Tibial nerve (tissue), 4 donors: Measurements from ENCODE around the gene ATG7. TPM values are rescaled to one million over a fixed set of nuclear protein-coding genes. Genes with fewer than 3 reads are reported as not detected.
A peak's percentile ranks its signal among the peaks of the same experiment; 100 is the strongest.
"Not testable (repeated sequence)": the region's sequence is repeated elsewhere in the genome, so short reads cannot be mapped to it uniquely, and the experiment has no call there.

Experiments
- DNase-seq, 2 donors: peaks; one replicate each; pipeline ENCODE4 v3.0.0-alpha.2; 2019; ENCODE audit warnings: low spot score in 2 of 2
- H3K27ac ChIP-seq, 4 donors: fragments of 200-600 bp; sonication (generic) in 3 of 4; one replicate each; pipeline ENCODE4 v1.5.1; 2017 to 2019; ENCODE audit warnings: mild to moderate bottlenecking in 1 of 4
- H3K27me3 ChIP-seq, 2 donors: fragments of 200-600 bp; sonication (generic) in 1 of 2; one replicate each; pipeline versions ENCODE4 v1.5.1 to v1.6.0; 2017 to 2019
- H3K36me3 ChIP-seq, 3 donors: fragments of 200-600 bp; sonication (generic); one replicate each; pipeline ENCODE4 v1.5.1; 2018 to 2019
- H3K4me1 ChIP-seq, 4 donors: fragments of 200-600 bp; sonication (generic) in 3 of 4; one replicate each; pipeline ENCODE4 v1.5.1; 2017 to 2019
- H3K4me3 ChIP-seq, 4 donors: fragments of 200-600 bp; sonication (generic) in 3 of 4; one replicate each; pipeline ENCODE4 v1.5.1; 2017 to 2019; ENCODE audit warnings: mild to moderate bottlenecking in 1 of 4, moderate library complexity in 1 of 4
- H3K9me3 ChIP-seq, 4 donors: fragments of 200-600 bp; sonication (generic) in 3 of 4; one replicate each; pipeline ENCODE4 v1.5.1; 2017 to 2019
- EP300 ChIP-seq, 2 donors: sonication (generic); formaldehyde crosslinking; IDR thresholded peaks; one replicate each; pipeline ENCODE4 v1.6.1; 2017; ENCODE audit warnings: antibody characterized with exemption in 2 of 2, mild to moderate bottlenecking in 1 of 2
- POLR2A ChIP-seq, 2 donors: fragments of 450-650 bp; IDR thresholded peaks; one replicate each; pipeline ENCODE4 v1.6.1; 2017; ENCODE audit warnings: antibody characterized with exemption in 2 of 2, mild to moderate bottlenecking in 2 of 2, moderate library complexity in 2 of 2
- WGBS, 2 donors: methylation state at CpG; one replicate each; pipeline ENCODE4 v1.1.5; 2018; 5-methylcytosine and 5-hydroxymethylcytosine counted together
- total RNA-seq, 4 donors: library from RNA; depleted of rRNA; stranded (reverse); fragments of >200 nt; gene quantifications; one replicate each; pipeline ENCODE4 v1.1.0, GENCODE V29; 2016
- TF ChIP-seq, protein P1 (sequence below), 5 experiments: fragments of 200-600 bp in 3 of 5; fragments of 450-650 bp in 2 of 5; sonication (generic) in 3 of 5; IDR thresholded peaks; one replicate each; pipeline ENCODE4 v1.5.1; 2016 to 2019; ENCODE audit warnings: antibody characterized with exemption in 5 of 5, mild to moderate bottlenecking in 3 of 5, moderate library complexity in 2 of 5

The ATG7 gene
- total RNA-seq, 4 donors from 2014 or later, result 71.0 to 94.0 (median 76.2) TPM

DNA sequence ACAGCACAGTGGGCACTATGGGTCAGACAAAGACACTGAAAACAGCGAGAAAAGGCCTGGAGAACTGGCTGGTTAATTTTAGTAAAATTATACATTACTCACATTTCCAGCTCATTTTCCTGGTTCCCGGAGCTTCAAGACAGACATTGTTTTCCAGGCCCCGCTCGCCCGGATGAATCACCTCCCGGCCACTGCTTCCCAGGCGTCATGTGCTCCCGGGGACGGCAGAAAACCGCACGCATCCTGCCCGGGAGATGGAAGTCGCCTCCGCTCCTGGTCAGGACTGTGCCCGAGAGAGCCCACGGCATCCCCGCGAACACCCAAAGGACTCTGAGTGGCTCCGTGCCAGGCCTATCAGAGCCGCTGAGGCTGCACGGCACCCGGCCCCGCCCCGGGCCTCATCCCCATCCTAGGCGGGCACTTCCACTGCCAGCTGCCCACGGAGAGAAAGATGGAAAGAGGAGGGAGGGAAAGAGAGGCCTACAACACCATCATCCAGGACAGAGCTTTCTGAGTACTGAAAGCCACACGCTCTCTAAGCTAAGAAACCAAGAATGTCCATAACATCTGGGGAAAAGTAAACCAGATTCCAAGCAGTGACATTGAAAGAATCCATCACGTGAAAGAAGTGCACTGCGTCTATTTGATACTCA, 296.4 kb downstream of the ATG7 start:
- peaks cover 0 to 92% (median 46%) of the 10 kb centered on the region in 4 donors for H3K4me1 ChIP-seq
- WGBS, 2 donors, result 32 to 46% methylated on average over 25 to 28 of the region's 29 CpGs
- no peaks in the 10 kb centered on the region for H3K27me3 ChIP-seq
- TF ChIP-seq EP300 (IDR thresholded peaks at IDR 0.05) (peak in 1 of 2 donors; percentile 83), POLR2A (IDR thresholded peaks at IDR 0.05) (no peak)
- TF ChIP-seq, protein P1, sequence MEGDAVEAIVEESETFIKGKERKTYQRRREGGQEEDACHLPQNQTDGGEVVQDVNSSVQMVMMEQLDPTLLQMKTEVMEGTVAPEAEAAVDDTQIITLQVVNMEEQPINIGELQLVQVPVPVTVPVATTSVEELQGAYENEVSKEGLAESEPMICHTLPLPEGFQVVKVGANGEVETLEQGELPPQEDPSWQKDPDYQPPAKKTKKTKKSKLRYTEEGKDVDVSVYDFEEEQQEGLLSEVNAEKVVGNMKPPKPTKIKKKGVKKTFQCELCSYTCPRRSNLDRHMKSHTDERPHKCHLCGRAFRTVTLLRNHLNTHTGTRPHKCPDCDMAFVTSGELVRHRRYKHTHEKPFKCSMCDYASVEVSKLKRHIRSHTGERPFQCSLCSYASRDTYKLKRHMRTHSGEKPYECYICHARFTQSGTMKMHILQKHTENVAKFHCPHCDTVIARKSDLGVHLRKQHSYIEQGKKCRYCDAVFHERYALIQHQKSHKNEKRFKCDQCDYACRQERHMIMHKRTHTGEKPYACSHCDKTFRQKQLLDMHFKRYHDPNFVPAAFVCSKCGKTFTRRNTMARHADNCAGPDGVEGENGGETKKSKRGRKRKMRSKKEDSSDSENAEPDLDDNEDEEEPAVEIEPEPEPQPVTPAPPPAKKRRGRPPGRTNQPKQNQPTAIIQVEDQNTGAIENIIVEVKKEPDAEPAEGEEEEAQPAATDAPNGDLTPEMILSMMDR (IDR thresholded peaks at IDR 0.05), result peak in 1 of 5 experiments; percentile 22
- peak overlapping the region; percentile 78 to 97 (median 90) for H3K27ac ChIP-seq
- peak overlapping the region; percentile 5 to 43 (median 20) for H3K4me3 ChIP-seq
- no peaks in the 10 kb centered on the region for H3K9me3 ChIP-seq
- H3K36me3 ChIP-seq, result peaks cover 0 to 33% (median 4%) of the 10 kb centered on the region in 3 donors
- DNase-seq, result peak; percentile 62 to 72

DNA sequence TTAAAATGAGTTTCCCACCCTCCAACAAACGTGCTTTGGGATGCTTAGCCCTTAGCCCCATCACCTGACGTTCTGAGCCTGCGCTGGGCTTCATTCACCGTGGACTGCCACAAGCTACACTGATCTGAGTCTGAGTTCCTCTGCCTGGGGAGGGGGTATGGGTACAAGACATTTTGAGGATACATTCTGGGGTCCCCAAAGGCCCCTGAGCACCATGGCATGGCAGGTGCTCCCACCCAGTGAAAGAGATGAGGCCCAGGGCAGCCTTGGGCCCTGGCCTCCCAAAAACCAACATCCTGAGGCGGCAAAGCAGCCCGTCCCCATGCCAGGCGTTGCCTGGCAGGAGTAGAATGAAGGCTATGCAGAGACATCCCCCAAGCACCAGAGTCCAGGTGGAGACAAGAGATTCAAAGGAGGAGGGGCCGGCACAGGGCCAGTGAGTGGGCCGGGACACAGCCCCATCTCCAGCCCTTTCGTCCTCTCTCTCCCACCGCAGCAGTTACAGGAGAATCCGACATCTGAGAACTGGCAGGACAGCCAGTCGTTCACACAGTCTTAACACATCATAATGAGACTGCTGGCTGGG, 297.1 kb downstream of the ATG7 start:
- Histone ChIP-seq H3K27ac (peak overlapping the region; percentile 78 to 97 (median 90)), H3K4me3 (peak overlapping the region in 1 of 4 donors; percentile 43), H3K9me3 (no peaks in the 10 kb centered on the region), H3K27me3 (no peaks in the 10 kb centered on the region), H3K4me1 (peaks cover 0 to 93% (median 46%) of the 10 kb centered on the region in 4 donors), H3K36me3 (peaks cover 0 to 27% (median 4%) of the 10 kb centered on the region in 3 donors)
- WGBS, 2 donors, result 70% methylated on average over 11 to 13 of the region's 13 CpGs
- DNase-seq, result no peak
- TF ChIP-seq POLR2A (IDR thresholded peaks at IDR 0.05) (no peak), EP300 (IDR thresholded peaks at IDR 0.05) (no peak)
- TF ChIP-seq, protein P1 (IDR thresholded peaks at IDR 0.05), result no peak

DNA sequence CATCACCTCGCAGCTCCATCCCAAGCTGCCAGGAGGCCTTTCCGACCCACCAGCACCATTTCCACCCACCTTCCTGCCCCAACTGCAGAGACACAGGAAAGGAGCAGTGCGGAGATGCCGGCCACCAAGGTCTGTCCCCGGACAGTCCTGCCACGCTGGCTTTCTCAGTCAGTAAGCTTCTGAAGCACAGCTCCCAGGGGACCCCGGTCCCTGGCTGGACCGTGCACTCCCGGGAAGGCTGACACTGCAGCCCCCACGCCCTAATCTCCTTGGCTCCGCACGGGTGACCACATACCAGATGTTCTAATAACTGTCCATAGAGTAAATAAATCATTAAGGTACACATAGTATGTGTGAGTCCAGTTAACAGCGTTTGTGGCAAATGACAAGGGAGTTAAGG, 298.1 kb downstream of the ATG7 start:
- Histone ChIP-seq H3K4me3 (no peak overlapping the region), H3K4me1 (peaks cover 0 to 91% (median 44%) of the 10 kb centered on the region in 4 donors)
- TF ChIP-seq EP300 (IDR thresholded peaks at IDR 0.05) (no peak), POLR2A (IDR thresholded peaks at IDR 0.05) (no peak)
- TF ChIP-seq, protein P1 (IDR thresholded peaks at IDR 0.05), result no peak

DNA sequence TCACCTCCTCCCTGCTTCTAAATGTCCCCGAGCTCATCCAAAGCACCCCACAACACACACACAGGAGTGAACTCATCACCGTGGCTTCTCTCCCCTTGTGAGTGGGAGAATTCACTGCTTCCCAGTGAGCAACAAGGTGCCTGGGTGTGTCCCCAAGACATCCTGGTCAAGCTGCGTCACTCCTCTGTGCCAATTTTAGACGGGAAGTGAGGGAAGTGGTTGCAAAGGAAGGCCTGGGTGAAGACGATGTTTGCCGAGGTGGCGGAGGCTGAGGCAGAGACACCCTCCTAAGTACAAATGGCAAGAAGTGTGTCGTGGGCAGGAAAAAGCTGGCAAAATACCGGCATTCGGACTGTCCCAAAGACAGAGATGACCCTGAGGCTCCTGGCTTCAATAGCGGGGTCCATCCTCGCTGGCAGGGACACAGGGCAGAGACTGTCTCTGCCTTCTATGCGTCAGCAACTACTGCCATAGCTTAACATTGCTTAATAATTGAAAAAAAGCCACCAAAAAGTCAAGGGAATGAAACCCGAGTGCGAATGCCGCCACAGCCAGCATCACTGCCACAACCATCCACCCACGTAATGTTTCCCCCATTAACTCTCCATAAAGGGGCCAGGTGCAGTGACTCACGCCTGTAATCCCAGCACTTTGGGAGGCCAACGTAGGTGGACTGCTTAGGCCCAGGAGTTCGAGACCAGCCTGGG, 298.7 kb downstream of the ATG7 start:
- Histone ChIP-seq H3K27ac (peak overlapping the region in 2 of 4 donors; percentile 97), H3K4me3 (no peak overlapping the region), H3K36me3 (peaks cover 0 to 17% (median 0%) of the 10 kb centered on the region in 3 donors), H3K4me1 (peaks cover 0 to 92% (median 45%) of the 10 kb centered on the region in 4 donors), H3K9me3 (no peaks in the 10 kb centered on the region), H3K27me3 (no peaks in the 10 kb centered on the region)
- whole genome bisulfite sequencing, 2 donors, result 70 to 75% methylated on average over 20 of the region's 20 CpGs
- DNase-seq, result no peak
- TF ChIP-seq, protein P1 (IDR thresholded peaks at IDR 0.05), result no peak
- peak in 1 of 2 donors; percentile 20 for TF ChIP-seq EP300 (IDR thresholded peaks at IDR 0.05)
- TF ChIP-seq POLR2A (IDR thresholded peaks at IDR 0.05), result no peak

More for the DNA sequence above, 298.1 kb downstream of the ATG7 start:
- H3K27ac ChIP-seq, result peak overlapping the region in 3 of 4 donors; percentile 21 to 97 (median 97)
- H3K27me3 ChIP-seq, result no peaks in the 10 kb centered on the region
- 69 to 72% methylated on average over 13 of the region's 13 CpGs for WGBS, 2 donors
- no peak for DNase-seq
- peaks cover 0 to 22% (median 0%) of the 10 kb centered on the region in 3 donors for H3K36me3 ChIP-seq
- H3K9me3 ChIP-seq, result no peaks in the 10 kb centered on the region

DNA sequence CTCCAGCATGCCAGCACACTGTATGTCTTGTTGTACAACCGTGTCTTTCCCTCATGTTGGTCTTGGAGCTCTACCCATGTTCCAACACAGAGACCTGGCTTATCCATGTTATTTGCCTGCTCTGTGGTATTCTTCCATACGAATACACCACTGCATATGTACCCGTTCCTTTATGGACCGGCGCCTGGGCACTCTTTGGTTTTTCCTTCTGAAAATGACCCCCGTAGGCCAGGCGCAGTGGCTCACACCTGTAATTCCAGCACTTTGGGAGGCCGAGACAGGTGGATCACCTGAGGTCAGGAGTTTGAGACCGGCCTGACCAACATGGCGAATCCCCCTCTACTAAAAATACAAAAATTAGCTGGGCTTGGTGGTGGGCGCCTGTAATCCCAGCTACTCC, 300.5 kb downstream of the ATG7 start:
- not testable (repeated sequence) for H3K4me3 ChIP-seq, DNase-seq, H3K27me3 ChIP-seq, H3K9me3 ChIP-seq, H3K36me3 ChIP-seq
- Histone ChIP-seq H3K4me1 (peaks cover 0 to 93% (median 47%) of the 10 kb centered on the region in 4 donors), H3K27ac (peak overlapping the region in 1 of 4 donors; percentile 97)
- WGBS, 2 donors, result 98% methylated on average over 11 of the region's 11 CpGs
